ENCODE data around the gene TTC33.

TTC33 gene

GRCh38 chr5:40477856-40478546 lies 277.8 kb downstream of the TTC33 start:
- no peak for TF ChIP-seq CTCF (IDR thresholded peaks at IDR 0.05; ENCODE audit: low read depth, low read length)
- no peak for DNase-seq (ENCODE audit: extremely low read depth, low read depth)

- no peak for DNase-seq (ENCODE audit: extremely low read depth, low read depth)
- no peak for TF ChIP-seq CTCF (IDR thresholded peaks at IDR 0.05; ENCODE audit: low read depth, low read length)
These were observed 280.2 kb downstream of the TTC33 start for GRCh38 chr5:40475561-40475960.

GRCh38 chr5:40474250-40474649 lies 281.5 kb downstream of the TTC33 start:
- no peak for TF ChIP-seq CTCF (IDR thresholded peaks at IDR 0.05; ENCODE audit: low read depth, low read length)
- DNase-seq (ENCODE audit: extremely low read depth, low read depth), result no peak

DNA sequence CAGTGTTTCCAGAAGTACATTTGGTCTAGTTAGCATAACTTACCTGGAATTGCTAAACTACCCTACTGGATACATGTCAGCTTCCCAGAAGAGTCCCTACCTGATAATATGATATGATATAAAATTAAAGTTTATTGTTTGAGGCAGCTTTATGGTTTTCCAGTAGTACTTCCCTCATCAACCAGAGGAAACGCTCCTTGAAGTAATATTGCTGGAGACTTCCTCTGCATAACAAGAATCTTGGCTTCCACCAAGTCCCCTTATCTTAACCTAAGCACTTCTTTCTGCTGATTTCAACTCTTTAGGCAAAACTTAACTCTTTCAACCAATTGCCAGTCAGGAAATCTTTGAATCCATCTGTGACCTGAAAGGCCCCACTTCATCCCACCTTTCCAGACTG lies 290.3 kb downstream of the TTC33 start:
- TF ChIP-seq CTCF (IDR thresholded peaks at IDR 0.05; ENCODE audit: low read depth, low read length), result no peak
- no peak for DNase-seq (ENCODE audit: extremely low read depth, low read depth)

GRCh38 chr5:40464511-40464910 lies 291.2 kb downstream of the TTC33 start:
- no peak for TF ChIP-seq CTCF (IDR thresholded peaks at IDR 0.05; ENCODE audit: low read depth, low read length)
- no peak for DNase-seq (ENCODE audit: extremely low read depth, low read depth)

Measured in AG09319 (cell line).